Spleen (tissue), 11 donors: ENCODE measurements around the gene OR4X1. TPM values are rescaled to one million over a fixed set of nuclear protein-coding genes. Genes with fewer than 3 reads are reported as not detected.
"Not testable (repeated sequence)": the region's sequence is repeated elsewhere in the genome, so short reads cannot be mapped to it uniquely, and the experiment has no call there.

Experiments used
- DNase-seq: peaks from one replicate; pipeline ENCODE4 v3.0.0-alpha.2; 2020
- H3K27ac ChIP-seq, 8 donors: fragments of 200-600 bp; sonication (generic) in 7 of 8; 1 replicate in 4 of 8; 2 replicates in 4 of 8; pipeline versions ENCODE4 v1.5.0 to v1.8.0; 2016 to 2021; ENCODE audit warnings: inconsistent platforms in 4 of 8, mild to moderate bottlenecking in 4 of 8, moderate library complexity in 1 of 8
- H3K27me3 ChIP-seq, 7 donors: fragments of 200-600 bp; sonication (generic) in 6 of 7; replicated peaks in 1 of 7; 1 replicate in 4 of 7; 2 replicates in 3 of 7; pipeline versions ENCODE4 v1.5.0 to v1.8.0; 2016 to 2021; ENCODE audit warnings: inconsistent platforms in 3 of 7, mild to moderate bottlenecking in 1 of 7
- H3K36me3 ChIP-seq, 6 donors: fragments of 200-600 bp; sonication (generic) in 5 of 6; 1 replicate in 4 of 6; 2 replicates in 2 of 6; pipeline versions ENCODE4 v1.5.0 to v1.8.0; 2016 to 2021; ENCODE audit warnings: inconsistent platforms in 2 of 6
- H3K4me1 ChIP-seq, 6 donors: fragments of 200-600 bp; sonication (generic) in 5 of 6; 1 replicate in 3 of 6; 2 replicates in 3 of 6; pipeline versions ENCODE4 v1.5.0 to v1.8.0; 2016 to 2021; ENCODE audit warnings: inconsistent platforms in 3 of 6
- H3K4me3 ChIP-seq, 8 donors: fragments of 200-600 bp; sonication (generic) in 7 of 8; 1 replicate in 4 of 8; 2 replicates in 4 of 8; pipeline versions ENCODE4 v1.5.0 to v1.8.0; 2016 to 2021; ENCODE audit warnings: inconsistent platforms in 4 of 8, mild to moderate bottlenecking in 4 of 8, moderate library complexity in 2 of 8
- H3K9me3 ChIP-seq, 8 donors: fragments of 200-600 bp; sonication (generic) in 7 of 8; 1 replicate in 4 of 8; 2 replicates in 4 of 8; pipeline versions ENCODE4 v1.5.0 to v1.8.0; 2016 to 2021; ENCODE audit warnings: inconsistent platforms in 4 of 8
- POLR2A ChIP-seq, 3 donors: fragments of 450-650 bp; IDR thresholded peaks; one replicate each; pipeline ENCODE4 v1.5.1; 2017; ENCODE audit warnings: antibody characterized with exemption in 3 of 3, mild to moderate bottlenecking in 1 of 3
- POLR2AphosphoS5 ChIP-seq, 3 donors: sonication (generic); formaldehyde crosslinking; IDR thresholded peaks; one replicate each; pipeline ENCODE4 v1.5.1; 2017; ENCODE audit warnings: antibody characterized with exemption in 3 of 3
- WGBS, 5 donors: extraction: QIAGEN DNeasy Blood & Tissue Kit in 3 of 5; methylation state at CpG; one replicate each; pipeline versions ENCODE4 v1.1.5 to v1.1.7; 2013 to 2018; 5-methylcytosine and 5-hydroxymethylcytosine counted together
- intact Hi-C: fragments of 100-400 bp; cut with DNase I; formaldehyde crosslinking; loops from one replicate; pipeline ENCODE4 v1.15.0; 2023; ENCODE audit warnings: low total_unique reads
- polyA plus RNA-seq, 3 donors: library from polyadenylated mRNA; stranded (reverse); fragments of 200-250 nt; gene quantifications; one replicate each; pipeline ENCODE4 v1.2.1, GENCODE V29; 2013
- total RNA-seq, 7 donors: library from RNA; depleted of rRNA in 3 of 7; stranded (reverse); fragments of >200 nt in 3 of 7; fragmentation: NEBNext Ultra II Directional in 4 of 7; extraction: Animal tissue kit (Norgen Biotek cat#: 25700) in 4 of 7; gene quantifications; one replicate each; pipeline versions ENCODE4 v1.1.0 to v1.2.1, GENCODE V29; 2016 to 2021
- TF ChIP-seq, protein P1 (sequence below), 11 experiments: fragments of 200-600 bp in 7 of 11; fragments of 450-650 bp in 4 of 11; sonication (generic) in 4 of 11; IDR thresholded peaks in 8 of 11; conservative IDR thresholded peaks in 3 of 11; 1 replicate in 7 of 11; 2 replicates in 4 of 11; pipeline versions ENCODE4 v1.4.0 to v1.8.0; 2016 to 2021; ENCODE audit warnings: antibody characterized with exemption in 11 of 11, inconsistent platforms in 4 of 11, mild to moderate bottlenecking in 1 of 11
- donor health status: healthy with polysubstance abuse.
- donor health status: DM: no; HTN: no; CAD: no; lungs with moderate emphysema.
- donor health status: DM: no; HTN: no; CAD: no.
- donor health status: Bipolar disorder and iron deficiency.
- donor health status: healthy.
- donor health status: DM: no; HTN: no; CAD: no.
- donor health status: DM: yes; HTN: yes; CAD: no.

Gene OR4X1
- total and polyA plus RNA-seq, 10 donors = not detected

DNA sequence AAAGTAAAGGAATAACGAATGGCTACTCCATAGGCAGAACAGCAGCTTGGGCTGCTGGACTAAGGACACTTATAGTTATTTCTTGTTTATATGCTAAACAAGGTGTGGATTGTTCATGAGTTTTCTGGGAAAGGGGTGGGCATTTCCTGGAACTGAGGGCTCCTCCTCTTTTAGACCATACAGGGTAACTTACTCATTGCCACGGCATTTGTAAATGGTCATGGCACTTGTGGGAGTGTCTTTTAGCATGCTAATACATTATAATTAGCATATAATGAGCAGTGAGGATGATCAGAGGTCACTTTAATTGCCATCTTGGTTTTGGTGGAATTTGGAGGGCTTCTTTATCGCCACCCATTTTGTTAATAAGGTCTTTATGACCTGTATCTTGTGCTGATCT is 7.0 kb downstream of the OR4X1 start:
- no peak for DNase-seq
- Histone ChIP-seq H3K9me3 (no peaks in the 10 kb centered on the region), H3K27ac (no peak overlapping the region), H3K4me3 (no peak overlapping the region), H3K27me3 (peaks cover 0 to 7% (median 0%) of the 10 kb centered on the region in 7 donors), H3K4me1 (no peaks in the 10 kb centered on the region), H3K36me3 (no peaks in the 10 kb centered on the region)
- WGBS, 5 donors = 60 to 87% (median 73%) methylated on average over 3 of the region's 3 CpGs
- intact Hi-C loops = no loop called here
- TF ChIP-seq POLR2AphosphoS5 (IDR thresholded peaks at IDR 0.05) (no peak), POLR2A (IDR thresholded peaks at IDR 0.05) (no peak)

DNA sequence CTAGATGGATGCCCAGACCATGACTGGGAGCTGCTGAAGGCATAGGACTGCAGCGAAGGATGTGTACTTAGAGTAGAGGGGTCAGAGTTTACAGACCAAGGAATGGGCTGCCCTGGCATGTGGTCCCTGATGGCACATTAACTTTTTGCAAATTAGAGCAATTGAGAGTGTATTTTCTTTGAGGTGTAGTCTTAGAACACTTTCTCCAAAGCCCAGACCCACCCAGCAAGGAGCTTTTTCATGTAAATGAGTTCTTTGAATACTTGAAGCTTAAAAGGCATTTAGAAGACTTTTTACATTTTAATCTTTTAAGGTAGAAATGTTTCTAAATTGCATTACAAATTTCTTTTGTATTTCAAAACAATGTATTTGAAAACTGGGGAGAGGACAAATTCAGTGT is 8.9 kb downstream of the OR4X1 start:
- Histone ChIP-seq H3K4me3 (no peak overlapping the region), H3K36me3 (no peaks in the 10 kb centered on the region), H3K4me1 (no peaks in the 10 kb centered on the region), H3K9me3 (no peaks in the 10 kb centered on the region), H3K27me3 (peaks cover 0 to 7% (median 0%) of the 10 kb centered on the region in 7 donors), H3K27ac (no peak overlapping the region)
- intact Hi-C loops = no loop called here
- TF ChIP-seq POLR2A (IDR thresholded peaks at IDR 0.05) (no peak), POLR2AphosphoS5 (IDR thresholded peaks at IDR 0.05) (no peak)
- TF ChIP-seq, protein P1, sequence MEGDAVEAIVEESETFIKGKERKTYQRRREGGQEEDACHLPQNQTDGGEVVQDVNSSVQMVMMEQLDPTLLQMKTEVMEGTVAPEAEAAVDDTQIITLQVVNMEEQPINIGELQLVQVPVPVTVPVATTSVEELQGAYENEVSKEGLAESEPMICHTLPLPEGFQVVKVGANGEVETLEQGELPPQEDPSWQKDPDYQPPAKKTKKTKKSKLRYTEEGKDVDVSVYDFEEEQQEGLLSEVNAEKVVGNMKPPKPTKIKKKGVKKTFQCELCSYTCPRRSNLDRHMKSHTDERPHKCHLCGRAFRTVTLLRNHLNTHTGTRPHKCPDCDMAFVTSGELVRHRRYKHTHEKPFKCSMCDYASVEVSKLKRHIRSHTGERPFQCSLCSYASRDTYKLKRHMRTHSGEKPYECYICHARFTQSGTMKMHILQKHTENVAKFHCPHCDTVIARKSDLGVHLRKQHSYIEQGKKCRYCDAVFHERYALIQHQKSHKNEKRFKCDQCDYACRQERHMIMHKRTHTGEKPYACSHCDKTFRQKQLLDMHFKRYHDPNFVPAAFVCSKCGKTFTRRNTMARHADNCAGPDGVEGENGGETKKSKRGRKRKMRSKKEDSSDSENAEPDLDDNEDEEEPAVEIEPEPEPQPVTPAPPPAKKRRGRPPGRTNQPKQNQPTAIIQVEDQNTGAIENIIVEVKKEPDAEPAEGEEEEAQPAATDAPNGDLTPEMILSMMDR (IDR thresholded peaks at IDR 0.05 in 8 of 11, conservative IDR thresholded peaks at IDR 0.05 in 3 of 11) = no peak
- WGBS, 5 donors = 20 to 47% (median 32%) methylated on average over 1 of the region's 1 CpG
- DNase-seq = no peak

DNA sequence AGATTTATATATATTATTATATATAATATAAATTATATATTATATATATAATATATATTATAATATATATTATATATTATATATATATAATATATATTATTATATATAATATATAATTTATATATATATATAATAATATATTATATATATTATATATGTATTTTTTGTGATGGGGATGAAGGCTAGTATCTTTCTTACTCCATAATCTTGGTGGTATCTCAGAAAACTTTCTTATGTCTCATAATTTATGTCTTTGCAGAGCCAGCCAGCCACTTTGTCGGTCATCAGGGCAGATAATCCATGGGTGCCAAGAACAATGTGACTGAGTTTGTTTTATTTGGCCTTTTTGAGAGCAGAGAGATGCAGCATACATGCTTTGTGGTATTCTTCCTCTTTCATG is 42.3 kb downstream of the OR4X1 start, which contains the start of gene OR4S1:
TSS of gene OR4S1 (plus strand) at position 301 of the 400 bp plus-strand sequence. CDS start at position 301, 0 bp downstream.
- no peak within 1 kb of the TSS for H3K4me3 ChIP-seq
- H3K27ac ChIP-seq = no peak within 1 kb of the TSS
- 57 to 89% (median 79%) methylated on average over 1 of the region's 1 CpG for WGBS, 5 donors
- no peak for TF ChIP-seq POLR2AphosphoS5 (IDR thresholded peaks at IDR 0.05)
- TF ChIP-seq, protein P1 (IDR thresholded peaks at IDR 0.05 in 8 of 11, conservative IDR thresholded peaks at IDR 0.05 in 3 of 11) = no peak
- TF ChIP-seq POLR2A (IDR thresholded peaks at IDR 0.05) = no peak
- no peak for DNase-seq
- H3K9me3 ChIP-seq = peaks cover 0 to 6% (median 2%) of the 10 kb centered on the region in 8 donors
- H3K36me3 ChIP-seq = no peaks in the 10 kb centered on the region
- intact Hi-C loops = no loop called here
- peaks cover 0 to 8% (median 0%) of the 10 kb centered on the region in 7 donors for H3K27me3 ChIP-seq
- peaks cover 0 to 4% (median 0%) of the 10 kb centered on the region in 6 donors for H3K4me1 ChIP-seq

DNA sequence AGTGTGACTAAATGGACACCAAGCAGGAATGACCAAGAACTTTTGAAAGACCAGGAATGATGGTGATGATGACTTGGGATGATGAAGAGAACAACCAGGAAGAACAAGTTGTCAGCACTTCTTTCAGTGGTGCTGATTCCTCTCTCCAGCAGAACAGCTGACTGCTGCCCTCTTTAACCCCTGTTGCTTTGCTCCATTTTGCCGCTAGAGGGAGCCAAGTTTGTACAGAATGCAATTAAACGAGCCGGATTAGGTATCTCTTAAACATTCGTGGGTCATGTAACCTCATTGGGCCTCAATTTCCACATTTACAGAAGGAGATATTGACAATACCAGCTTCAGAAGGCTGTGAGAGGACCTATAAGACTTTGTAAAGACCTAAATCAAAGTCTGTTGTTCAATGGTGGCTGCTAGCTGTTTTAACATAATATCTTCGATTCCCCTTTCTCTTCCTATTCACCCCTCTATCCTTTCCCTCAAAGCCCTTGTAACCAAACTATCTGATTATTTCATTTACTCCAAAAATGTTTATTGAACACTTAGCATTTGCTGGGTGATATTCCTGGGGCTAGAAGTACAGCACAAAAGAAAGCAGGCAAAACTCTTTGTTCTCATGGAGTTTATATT is 44.2 kb downstream of the OR4X1 start:
- intact Hi-C loops = no loop called here
- Histone ChIP-seq H3K36me3 (no peaks in the 10 kb centered on the region), H3K27me3 (peaks cover 0 to 8% (median 0%) of the 10 kb centered on the region in 7 donors), H3K27ac (no peak overlapping the region), H3K4me1 (peaks cover 0 to 4% (median 0%) of the 10 kb centered on the region in 6 donors), H3K4me3 (no peak overlapping the region), H3K9me3 (peaks cover 0 to 6% (median 0%) of the 10 kb centered on the region in 8 donors)
- DNase-seq = no peak
- TF ChIP-seq, protein P1 (IDR thresholded peaks at IDR 0.05 in 8 of 11, conservative IDR thresholded peaks at IDR 0.05 in 3 of 11) = peak; percentile 33 to 91 (median 77)
- TF ChIP-seq POLR2AphosphoS5 (IDR thresholded peaks at IDR 0.05) = no peak
- WGBS, 5 donors = 19 to 28% (median 26%) methylated on average over 5 of the region's 5 CpGs

DNA sequence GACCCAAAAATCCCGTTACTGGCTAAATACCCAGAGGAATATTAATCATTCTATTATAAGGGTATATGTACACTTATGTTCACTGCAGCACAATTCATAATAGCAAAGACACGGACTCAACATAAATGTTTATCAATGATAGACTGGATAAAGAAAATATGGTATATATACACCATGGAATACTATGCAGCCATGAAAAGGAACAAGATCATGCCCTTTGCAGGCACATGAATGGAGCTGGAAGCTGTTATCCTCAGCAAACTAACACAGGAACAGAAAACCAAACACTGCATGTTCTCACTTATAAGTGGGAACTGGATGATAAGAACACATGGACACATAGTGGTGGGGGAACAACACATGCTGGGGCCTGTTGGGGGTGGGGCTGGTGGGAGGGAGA is 49.9 kb downstream of the OR4X1 start:
- 34 to 85% (median 75%) methylated on average over 2 of the region's 2 CpGs for WGBS, 5 donors
- H3K27me3 ChIP-seq, H3K4me1 ChIP-seq, H3K27ac ChIP-seq, DNase-seq, H3K36me3 ChIP-seq, intact Hi-C loops, H3K4me3 ChIP-seq: not testable (repeated sequence)
- peaks cover 0 to 30% (median 5%) of the 10 kb centered on the region in 8 donors for H3K9me3 ChIP-seq
